Activated CD8-positive, alpha-beta T cell treated with anti-CD3 and anti-CD28 coated beads for 36 hours (primary cell): ENCODE measurements around the gene MPV17. TPM values are rescaled to one million over a fixed set of nuclear protein-coding genes. Genes with fewer than 3 reads are reported as not detected.

ENCODE experiments used
- ATAC-seq: fragments of 200-7000 bp; cut with Tn5 transposase; one replicate; pipeline ENCODE4 v1.10.0; 2021; ENCODE audit warnings: mild to moderate bottlenecking, moderate library complexity
- CTCF ChIA-PET: fragments of 350-600 bp; sonication (Branson Sonifier 250); formaldehyde crosslinking; loops from one replicate; lab custom pipeline; 2021; ENCODE audit warnings: antibody characterized with exemption; lab: Charles Lee
- POLR2A ChIA-PET: fragments of 350-600 bp; sonication (Branson Sonifier 250); formaldehyde crosslinking; loops from one replicate; lab custom pipeline; 2021; ENCODE audit warnings: antibody characterized with exemption; lab: Charles Lee
- DNase-seq: peaks from one replicate; pipeline ENCODE4 v3.0.0-alpha.2; 2020
- H3K27ac Mint-ChIP-seq: one replicate; pipeline ENCODE4 v1.8.0; 2021; ENCODE audit warnings: mild to moderate bottlenecking, mixed read lengths
- H3K27me3 Mint-ChIP-seq: one replicate; pipeline ENCODE4 v1.8.0; 2021; ENCODE audit warnings: mixed read lengths
- H3K36me3 Mint-ChIP-seq: one replicate; pipeline ENCODE4 v1.8.0; 2021; ENCODE audit warnings: low read depth, mixed read lengths
- H3K4me1 Mint-ChIP-seq: one replicate; pipeline ENCODE4 v1.8.0; 2021; ENCODE audit warnings: low read depth, mixed read lengths
- H3K4me3 Mint-ChIP-seq: one replicate; pipeline ENCODE4 v1.8.0; 2021; ENCODE audit warnings: mild to moderate bottlenecking, moderate library complexity, mixed read lengths
- H3K9me3 Mint-ChIP-seq: one replicate; pipeline ENCODE4 v1.8.0; 2021; ENCODE audit warnings: mixed read lengths
- CTCF ChIP-seq: fragments of 200-600 bp; IDR thresholded peaks from one replicate; pipeline ENCODE4 v1.8.0; 2022; ENCODE audit warnings: antibody characterized with exemption, mild to moderate bottlenecking
- intact Hi-C: fragments of 100-400 bp; cut with micrococcal nuclease; formaldehyde crosslinking; loops from one replicate; pipeline ENCODE4 v1.10.0; 2022
- total RNA-seq, 2 experiments: library from RNA; stranded (reverse); gene quantifications; one replicate each; pipeline ENCODE4 v1.2.3, GENCODE V29; 2021

MPV17 gene
- total RNA-seq, 2 experiments from 2014 or later, result 72.3 to 85.1 TPM

DNA sequence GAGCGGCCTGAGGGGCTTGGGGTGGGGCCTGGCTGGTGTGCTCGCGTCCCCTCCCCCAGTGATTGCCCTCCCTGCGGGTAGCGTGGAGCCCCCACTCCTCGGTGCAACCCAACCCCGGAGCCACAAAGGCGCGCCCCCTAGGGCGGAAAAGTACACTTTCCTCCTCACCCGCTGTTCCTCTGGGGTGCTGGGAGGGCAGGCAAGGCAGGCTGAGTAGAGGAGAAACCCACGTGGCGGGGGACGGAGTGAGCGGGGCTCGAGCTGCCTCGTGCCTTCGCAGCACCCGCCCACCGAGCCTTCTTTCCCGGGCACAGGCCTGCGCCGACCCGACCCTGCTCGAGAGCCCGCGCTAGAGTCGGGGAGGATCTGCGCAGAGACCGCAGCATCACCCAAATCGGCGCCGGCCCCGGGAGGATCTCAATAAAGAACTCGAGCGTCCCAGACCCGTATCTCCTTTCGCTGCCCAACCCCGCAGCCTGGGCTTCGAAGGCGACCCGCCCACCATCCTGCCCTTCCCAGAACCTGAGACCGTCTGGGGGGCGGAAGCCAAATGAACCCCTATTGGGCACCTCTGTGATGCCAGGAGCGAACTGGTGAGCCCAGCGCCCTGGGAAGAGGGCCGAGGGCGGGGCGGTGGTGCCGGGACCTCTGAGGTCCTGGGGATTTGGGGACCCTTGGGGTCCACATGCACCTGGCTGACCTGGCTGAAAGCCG, 16.2 kb downstream of the MPV17 start:
- POLR2A ChIA-PET, result interaction anchor here (0.6 to 1.2 kb wide), 2 partner anchors 17 to 36 kb away, joined by 3 to 4 read pairs; no protein-coding TSS in a partner anchor
- peak; percentile 50 for ATAC-seq
- intact Hi-C loops, result no loop called here
- H3K4me3 Mint-ChIP-seq, result peak overlapping the region; percentile 52
- H3K4me1 Mint-ChIP-seq, result peaks cover 3% of the 10 kb centered on the region
- H3K27me3 Mint-ChIP-seq, result peaks cover 16% of the 10 kb centered on the region
- H3K27ac Mint-ChIP-seq, result no peak overlapping the region
- H3K9me3 Mint-ChIP-seq, result no peaks in the 10 kb centered on the region
- peak; percentile 30 for TF ChIP-seq CTCF
- CTCF ChIA-PET, result interaction anchor here (0.6 kb wide), 1 partner anchor 9 kb away, joined by 3 read pairs; no protein-coding TSS in a partner anchor
- DNase-seq, result peak; percentile 59
- peaks cover 22% of the 10 kb centered on the region for H3K36me3 Mint-ChIP-seq

- ATAC-seq, result peak; percentile 32
- no peaks in the 10 kb centered on the region for H3K9me3 Mint-ChIP-seq
- TF ChIP-seq CTCF, result no peak
- peak overlapping the region; percentile 52 for H3K4me3 Mint-ChIP-seq
- peaks cover 16% of the 10 kb centered on the region for H3K27me3 Mint-ChIP-seq
- peaks cover 3% of the 10 kb centered on the region for H3K4me1 Mint-ChIP-seq
- intact Hi-C loops, result no loop called here
- no peak overlapping the region for H3K27ac Mint-ChIP-seq
- peaks cover 17% of the 10 kb centered on the region for H3K36me3 Mint-ChIP-seq
- CTCF ChIA-PET, result interaction anchor here (0.6 to 1.1 kb wide), 2 partner anchors 8 to 37 kb away, joined by 3 read pairs; no protein-coding TSS in a partner anchor
- POLR2A ChIA-PET, result interaction anchor here (0.6 kb wide), 1 partner anchor 17 kb away, joined by 3 read pairs; no protein-coding TSS in a partner anchor
- DNase-seq, result no peak
Observed at GRCh38 chr2:27306136-27306535, 16.8 kb downstream of the MPV17 start.

DNA sequence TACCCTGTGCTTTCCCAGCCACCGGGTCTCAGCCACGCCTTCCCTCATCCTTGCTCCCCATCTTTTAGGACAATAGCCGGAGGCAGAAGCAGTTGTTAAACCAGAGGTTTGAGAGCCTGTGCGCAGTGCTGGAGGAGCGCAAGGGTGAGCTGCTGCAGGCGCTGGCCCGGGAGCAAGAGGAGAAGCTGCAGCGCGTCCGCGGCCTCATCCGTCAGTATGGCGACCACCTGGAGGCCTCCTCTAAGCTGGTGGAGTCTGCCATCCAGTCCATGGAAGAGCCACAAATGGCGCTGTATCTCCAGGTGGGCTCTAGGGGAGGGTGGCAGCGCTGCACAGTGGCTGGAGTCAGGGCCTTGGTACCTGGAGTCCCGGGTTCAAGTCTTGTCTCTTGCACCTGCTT, 17.4 kb downstream of the MPV17 start:
- intact Hi-C loops, result no loop called here
- Mint-ChIP-seq H3K4me3 (no peak overlapping the region), H3K9me3 (no peaks in the 10 kb centered on the region), H3K36me3 (peaks cover 16% of the 10 kb centered on the region), H3K27me3 (peaks cover 16% of the 10 kb centered on the region), H3K4me1 (peaks cover 3% of the 10 kb centered on the region), H3K27ac (no peak overlapping the region)
- POLR2A ChIA-PET, result no interaction called here
- TF ChIP-seq CTCF, result no peak
- CTCF ChIA-PET, result interaction anchor here (1.1 to 6.7 kb wide), 2 partner anchors 24 to 36 kb away, joined by 3 to 100 read pairs; partner anchors contain the start of gene TRIM54
- ATAC-seq (no peak), DNase-seq (no peak)

GRCh38 chr2:27304488-27305240, 18.2 kb downstream of the MPV17 start:
- H3K27me3 Mint-ChIP-seq, result peaks cover 16% of the 10 kb centered on the region
- ChIA-PET POLR2A (no interaction called here), CTCF (interaction anchor here (0.9 to 6.7 kb wide), 13 partner anchors 12 to 330 kb away, joined by 3 to 100 read pairs (median 15); partner anchors contain the start of genes DNAJC5G, MPV17, SLC30A3 and TRIM54)
- H3K36me3 Mint-ChIP-seq, result peaks cover 10% of the 10 kb centered on the region
- intact Hi-C loops, result no loop called here
- ATAC-seq (no peak), DNase-seq (no peak)
- H3K4me1 Mint-ChIP-seq, result peaks cover 3% of the 10 kb centered on the region
- no peak overlapping the region for H3K4me3 Mint-ChIP-seq
- H3K27ac Mint-ChIP-seq, result no peak overlapping the region
- TF ChIP-seq CTCF, result no peak
- H3K9me3 Mint-ChIP-seq, result no peaks in the 10 kb centered on the region
